Measurements from ENCODE around the gene GCAT. TPM values are rescaled to one million over a fixed set of nuclear protein-coding genes. Genes with fewer than 3 reads are reported as not detected.

GCAT gene
- total and polyA plus RNA-seq, 10 of the 15 experiments (the other 5 are each of a cell fraction or from before 2014, with no cell fraction given), result 0.95 to 34.3 (median 15.3) TPM

DNA sequence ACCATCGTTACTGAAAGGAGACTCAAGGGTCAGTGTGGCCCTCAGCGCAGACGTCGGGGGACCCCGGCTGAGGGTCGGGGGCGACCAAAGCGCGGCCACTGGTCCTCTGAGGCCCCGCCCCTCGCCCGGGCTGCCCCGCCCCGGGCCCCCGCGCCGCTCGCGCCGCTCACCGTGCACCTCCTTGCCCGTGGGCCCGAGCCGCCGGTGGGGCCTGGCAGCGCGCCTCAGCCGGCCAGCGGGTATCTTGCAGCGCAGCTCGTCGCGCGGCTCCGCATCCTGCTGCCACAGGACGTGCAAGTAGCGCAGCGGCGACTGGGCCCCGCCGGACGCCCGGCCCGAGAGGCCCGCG, 36.0 kb downstream of the GCAT start (continued):
- TF ChIP-seq, protein P1, sequence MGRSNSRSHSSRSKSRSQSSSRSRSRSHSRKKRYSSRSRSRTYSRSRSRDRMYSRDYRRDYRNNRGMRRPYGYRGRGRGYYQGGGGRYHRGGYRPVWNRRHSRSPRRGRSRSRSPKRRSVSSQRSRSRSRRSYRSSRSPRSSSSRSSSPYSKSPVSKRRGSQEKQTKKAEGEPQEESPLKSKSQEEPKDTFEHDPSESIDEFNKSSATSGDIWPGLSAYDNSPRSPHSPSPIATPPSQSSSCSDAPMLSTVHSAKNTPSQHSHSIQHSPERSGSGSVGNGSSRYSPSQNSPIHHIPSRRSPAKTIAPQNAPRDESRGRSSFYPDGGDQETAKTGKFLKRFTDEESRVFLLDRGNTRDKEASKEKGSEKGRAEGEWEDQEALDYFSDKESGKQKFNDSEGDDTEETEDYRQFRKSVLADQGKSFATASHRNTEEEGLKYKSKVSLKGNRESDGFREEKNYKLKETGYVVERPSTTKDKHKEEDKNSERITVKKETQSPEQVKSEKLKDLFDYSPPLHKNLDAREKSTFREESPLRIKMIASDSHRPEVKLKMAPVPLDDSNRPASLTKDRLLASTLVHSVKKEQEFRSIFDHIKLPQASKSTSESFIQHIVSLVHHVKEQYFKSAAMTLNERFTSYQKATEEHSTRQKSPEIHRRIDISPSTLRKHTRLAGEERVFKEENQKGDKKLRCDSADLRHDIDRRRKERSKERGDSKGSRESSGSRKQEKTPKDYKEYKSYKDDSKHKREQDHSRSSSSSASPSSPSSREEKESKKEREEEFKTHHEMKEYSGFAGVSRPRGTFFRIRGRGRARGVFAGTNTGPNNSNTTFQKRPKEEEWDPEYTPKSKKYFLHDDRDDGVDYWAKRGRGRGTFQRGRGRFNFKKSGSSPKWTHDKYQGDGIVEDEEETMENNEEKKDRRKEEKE (IDR thresholded peaks at IDR 0.05), result 0 out of 2 replicates have a peak, but pooled peaks have one; percentile 62
- TF ChIP-seq ASH2L (IDR thresholded peaks at IDR 0.05; ENCODE audit: borderline replicate concordance, low read depth), result no peak
- TF ChIP-seq CBX5 (IDR thresholded peaks at IDR 0.05; ENCODE audit: low read depth), result no peak
- no peak for TF ChIP-seq SUPT20H (IDR thresholded peaks at IDR 0.05; ENCODE audit: borderline replicate concordance, control insufficient read depth, low read depth, low read length)
- TF ChIP-seq SREBF2 (IDR thresholded peaks at IDR 0.05; ENCODE audit: low read length), result no peak
- 0 out of 2 replicates have a peak, but pooled peaks have one; percentile 78 for TF ChIP-seq RB1 (IDR thresholded peaks at IDR 0.05; ENCODE audit: borderline replicate concordance)
- TF ChIP-seq, protein P2, sequence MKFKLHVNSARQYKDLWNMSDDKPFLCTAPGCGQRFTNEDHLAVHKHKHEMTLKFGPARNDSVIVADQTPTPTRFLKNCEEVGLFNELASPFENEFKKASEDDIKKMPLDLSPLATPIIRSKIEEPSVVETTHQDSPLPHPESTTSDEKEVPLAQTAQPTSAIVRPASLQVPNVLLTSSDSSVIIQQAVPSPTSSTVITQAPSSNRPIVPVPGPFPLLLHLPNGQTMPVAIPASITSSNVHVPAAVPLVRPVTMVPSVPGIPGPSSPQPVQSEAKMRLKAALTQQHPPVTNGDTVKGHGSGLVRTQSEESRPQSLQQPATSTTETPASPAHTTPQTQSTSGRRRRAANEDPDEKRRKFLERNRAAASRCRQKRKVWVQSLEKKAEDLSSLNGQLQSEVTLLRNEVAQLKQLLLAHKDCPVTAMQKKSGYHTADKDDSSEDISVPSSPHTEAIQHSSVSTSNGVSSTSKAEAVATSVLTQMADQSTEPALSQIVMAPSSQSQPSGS (IDR thresholded peaks at IDR 0.05; ENCODE audit: low read length), result no peak
- TF ChIP-seq, protein P3, sequence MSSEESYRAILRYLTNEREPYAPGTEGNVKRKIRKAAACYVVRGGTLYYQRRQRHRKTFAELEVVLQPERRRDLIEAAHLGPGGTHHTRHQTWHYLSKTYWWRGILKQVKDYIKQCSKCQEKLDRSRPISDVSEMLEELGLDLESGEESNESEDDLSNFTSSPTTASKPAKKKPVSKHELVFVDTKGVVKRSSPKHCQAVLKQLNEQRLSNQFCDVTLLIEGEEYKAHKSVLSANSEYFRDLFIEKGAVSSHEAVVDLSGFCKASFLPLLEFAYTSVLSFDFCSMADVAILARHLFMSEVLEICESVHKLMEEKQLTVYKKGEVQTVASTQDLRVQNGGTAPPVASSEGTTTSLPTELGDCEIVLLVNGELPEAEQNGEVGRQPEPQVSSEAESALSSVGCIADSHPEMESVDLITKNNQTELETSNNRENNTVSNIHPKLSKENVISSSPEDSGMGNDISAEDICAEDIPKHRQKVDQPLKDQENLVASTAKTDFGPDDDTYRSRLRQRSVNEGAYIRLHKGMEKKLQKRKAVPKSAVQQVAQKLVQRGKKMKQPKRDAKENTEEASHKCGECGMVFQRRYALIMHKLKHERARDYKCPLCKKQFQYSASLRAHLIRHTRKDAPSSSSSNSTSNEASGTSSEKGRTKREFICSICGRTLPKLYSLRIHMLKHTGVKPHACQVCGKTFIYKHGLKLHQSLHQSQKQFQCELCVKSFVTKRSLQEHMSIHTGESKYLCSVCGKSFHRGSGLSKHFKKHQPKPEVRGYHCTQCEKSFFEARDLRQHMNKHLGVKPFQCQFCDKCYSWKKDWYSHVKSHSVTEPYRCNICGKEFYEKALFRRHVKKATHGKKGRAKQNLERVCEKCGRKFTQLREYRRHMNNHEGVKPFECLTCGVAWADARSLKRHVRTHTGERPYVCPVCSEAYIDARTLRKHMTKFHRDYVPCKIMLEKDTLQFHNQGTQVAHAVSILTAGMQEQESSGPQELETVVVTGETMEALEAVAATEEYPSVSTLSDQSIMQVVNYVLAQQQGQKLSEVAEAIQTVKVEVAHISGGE (CRISPR knock-in tag; IDR thresholded peaks at IDR 0.05), result peak; percentile 6; the same call in 1 of the 2 replicates
- no peak for TF ChIP-seq HCFC1 (IDR thresholded peaks at IDR 0.05; ENCODE audit: low read length)
- TF ChIP-seq CBFB (IDR thresholded peaks at IDR 0.05; ENCODE audit: low read depth), result no peak
- no peak for TF ChIP-seq GABPA (IDR thresholded peaks at IDR 0.05; ENCODE audit: low read depth)
- no peak for TF ChIP-seq IKZF1 (conservative IDR thresholded peaks at IDR 0.05)
- no peak for TF ChIP-seq SREBF1 (IDR thresholded peaks at IDR 0.05; ENCODE audit: low read length)
- peak; percentile 72 for TF ChIP-seq NR2F1 (conservative IDR thresholded peaks at IDR 0.05)
- peak; percentile 95 for TF ChIP-seq SMARCA5 (IDR thresholded peaks at IDR 0.05)
- TF ChIP-seq, protein P4, sequence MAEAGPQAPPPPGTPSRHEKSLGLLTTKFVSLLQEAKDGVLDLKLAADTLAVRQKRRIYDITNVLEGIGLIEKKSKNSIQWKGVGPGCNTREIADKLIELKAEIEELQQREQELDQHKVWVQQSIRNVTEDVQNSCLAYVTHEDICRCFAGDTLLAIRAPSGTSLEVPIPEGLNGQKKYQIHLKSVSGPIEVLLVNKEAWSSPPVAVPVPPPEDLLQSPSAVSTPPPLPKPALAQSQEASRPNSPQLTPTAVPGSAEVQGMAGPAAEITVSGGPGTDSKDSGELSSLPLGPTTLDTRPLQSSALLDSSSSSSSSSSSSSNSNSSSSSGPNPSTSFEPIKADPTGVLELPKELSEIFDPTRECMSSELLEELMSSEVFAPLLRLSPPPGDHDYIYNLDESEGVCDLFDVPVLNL (IDR thresholded peaks at IDR 0.05; ENCODE audit: low read depth, low read length), result no peak
- TF ChIP-seq BCL11A (IDR thresholded peaks at IDR 0.05; ENCODE audit: low read depth, low read length), result no peak
- TF ChIP-seq IKZF2 (IDR thresholded peaks at IDR 0.05), result no peak
- no peak for TF ChIP-seq TARDBP (IDR thresholded peaks at IDR 0.05; ENCODE audit: borderline replicate concordance)
- TF ChIP-seq, protein P5, sequence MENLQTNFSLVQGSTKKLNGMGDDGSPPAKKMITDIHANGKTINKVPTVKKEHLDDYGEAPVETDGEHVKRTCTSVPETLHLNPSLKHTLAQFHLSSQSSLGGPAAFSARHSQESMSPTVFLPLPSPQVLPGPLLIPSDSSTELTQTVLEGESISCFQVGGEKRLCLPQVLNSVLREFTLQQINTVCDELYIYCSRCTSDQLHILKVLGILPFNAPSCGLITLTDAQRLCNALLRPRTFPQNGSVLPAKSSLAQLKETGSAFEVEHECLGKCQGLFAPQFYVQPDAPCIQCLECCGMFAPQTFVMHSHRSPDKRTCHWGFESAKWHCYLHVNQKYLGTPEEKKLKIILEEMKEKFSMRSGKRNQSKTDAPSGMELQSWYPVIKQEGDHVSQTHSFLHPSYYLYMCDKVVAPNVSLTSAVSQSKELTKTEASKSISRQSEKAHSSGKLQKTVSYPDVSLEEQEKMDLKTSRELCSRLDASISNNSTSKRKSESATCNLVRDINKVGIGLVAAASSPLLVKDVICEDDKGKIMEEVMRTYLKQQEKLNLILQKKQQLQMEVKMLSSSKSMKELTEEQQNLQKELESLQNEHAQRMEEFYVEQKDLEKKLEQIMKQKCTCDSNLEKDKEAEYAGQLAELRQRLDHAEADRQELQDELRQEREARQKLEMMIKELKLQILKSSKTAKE (IDR thresholded peaks at IDR 0.05; ENCODE audit: low read depth, poor library complexity, severe bottlenecking), result no peak
- TF ChIP-seq ZNF24 (IDR thresholded peaks at IDR 0.05), result 0 out of 2 replicates have a peak, but pooled peaks have one; percentile 46

All from GM12878 (cell line).